Heart right ventricle (tissue), 16 donors: ENCODE measurements around the gene DDX47. TPM values are rescaled to one million over a fixed set of nuclear protein-coding genes. Genes with fewer than 3 reads are reported as not detected.

ENCODE experiments used
- ATAC-seq, 8 donors: fragments of 200-7000 bp; cut with Tn5 transposase; one replicate each; pipeline ENCODE4 v1.9.1; 2020; ENCODE audit warnings: mild to moderate bottlenecking in 8 of 8, moderate library complexity in 8 of 8, moderate number of reproducible peaks in 1 of 8
- DNase-seq, 2 donors: peaks; one replicate each; pipeline ENCODE4 v3.0.0-alpha.2; 2020
- H3K27ac ChIP-seq, 10 donors: fragments of 200-600 bp; sonication (generic) in 2 of 10; one replicate each; pipeline versions ENCODE4 v1.5.0 to v1.8.0; 2020 to 2022; ENCODE audit warnings: mild to moderate bottlenecking in 3 of 10
- H3K27me3 ChIP-seq, 7 donors: fragments of 200-600 bp; one replicate each; pipeline ENCODE4 v1.8.0; 2021 to 2022; ENCODE audit warnings: mild to moderate bottlenecking in 2 of 7
- H3K36me3 ChIP-seq, 9 donors: fragments of 200-600 bp; sonication (generic) in 1 of 9; one replicate each; pipeline versions ENCODE4 v1.5.0 to v1.8.0; 2020 to 2022; ENCODE audit warnings: mild to moderate bottlenecking in 2 of 9
- H3K4me1 ChIP-seq, 9 donors: fragments of 200-600 bp; sonication (generic) in 1 of 9; one replicate each; pipeline versions ENCODE4 v1.5.0 to v1.8.0; 2020 to 2022; ENCODE audit warnings: mild to moderate bottlenecking in 4 of 9
- H3K4me3 ChIP-seq, 10 donors: fragments of 200-600 bp; sonication (generic) in 2 of 10; one replicate each; pipeline versions ENCODE4 v1.5.0 to v1.8.0; 2020 to 2022; ENCODE audit warnings: mild to moderate bottlenecking in 7 of 10, moderate library complexity in 2 of 10
- H3K9me3 ChIP-seq, 11 donors: fragments of 200-600 bp in 10 of 11; sonication (generic) in 2 of 11; one replicate each; pipeline versions ENCODE4 v1.5.0 to v1.8.0; 2013 to 2022; ENCODE audit warnings: mild to moderate bottlenecking in 2 of 11, control low read depth in 1 of 11, moderate library complexity in 1 of 11
- CTCF ChIP-seq, 9 donors: fragments of 200-600 bp; sonication (generic) in 2 of 9; IDR thresholded peaks; one replicate each; pipeline versions ENCODE4 v1.5.0 to v1.8.0; 2021 to 2022; ENCODE audit warnings: antibody characterized with exemption in 9 of 9, mild to moderate bottlenecking in 5 of 9, moderate library complexity in 1 of 9
- WGBS, 2 donors: extraction: QIAGEN DNeasy Blood & Tissue Kit; methylation state at CpG; one replicate each; pipeline ENCODE4 v1.1.7; 2013; ENCODE audit warnings: inconsistent platforms in 1 of 2; 5-methylcytosine and 5-hydroxymethylcytosine counted together
- intact Hi-C, 10 donors: fragments of 100-400 bp; cut with DNase I; formaldehyde crosslinking; loops; one replicate each; pipeline versions ENCODE4 v1.11.1 to v1.14.2; 2022
- polyA plus RNA-seq, 2 donors: library from polyadenylated mRNA; stranded (reverse); fragments of 200-250 nt; gene quantifications; one replicate each; pipeline ENCODE4 v1.2.3, GENCODE V29; 2013
- total RNA-seq, 10 donors: library from RNA; stranded (reverse); fragmentation: NEBNext Ultra II Directional in 3 of 10; extraction: Animal tissue kit (Norgen Biotek cat#: 25700) in 3 of 10; gene quantifications; one replicate each; pipeline versions ENCODE4 v1.2.1 to v1.2.4, GENCODE V29; 2021 to 2023
- donor health status: Arrhythmogenic right ventricular cardiomyopathy.
- donor health status: ischemic (EF 13 %, LVEDD 7.1; RV severe dilation, severe dysfunction).
- donor health status: healthy with polysubstance abuse.
- donor health status: DM: no; HTN: yes; CAD: no.
- donor health status: DM: no; HTN: no; CAD: no.
- donor health status: ischemic (EF 25% LVEDD 6.9; RV normal size, moderate dysfunction).
- donor health status: ischemic (EF 25% LVEDD 5.7; RV mildly dilated, moderate dysfunction).
- donor health status: healthy.
- donor health status: DM: yes; HTN: yes; CAD: no.
- donor health status: Ischemic cardiomyopathy.
- donor health status: ischemic (EF 35%, LVEDD 5.7; RV mildly dilated, moderate dysfunction).
- donor health status: nonischemic (EF 11% LVEDD 7.7; RV severe dilation, severe dysfunction).
- donor health status: DM: yes; HTN: yes; CAD: no.
- donor health status: PGD.
- donor health status: ischemic (EF 29% LVEDD 5.4; RV normal size, mild dysfunction).
- donor health status: nonischemic (EF 23%, LVEDD 6.1; RV moderate dilation, normal function).

The DDX47 gene
- total and polyA plus RNA-seq, 12 donors, result 16.8 to 32.3 (median 29.7) TPM

GRCh38 chr12:12786706-12787601 is 26.2 kb upstream of the DDX47 start:
- Histone ChIP-seq H3K4me3 (peak overlapping the region; percentile 48 to 76 (median 66)), H3K27ac (peak overlapping the region; percentile 84 to 98 (median 94)), H3K27me3 (no peaks in the 10 kb centered on the region), H3K36me3 (no peaks in the 10 kb centered on the region), H3K9me3 (no peaks in the 10 kb centered on the region), H3K4me1 (peaks cover 0 to 73% (median 37%) of the 10 kb centered on the region in 9 donors)
- peak in 4 of 9 donors; percentile 9 to 17 (median 14) for TF ChIP-seq CTCF (IDR thresholded peaks at IDR 0.05)
- DNase-seq, result peak; percentile 85 to 90
- peak; percentile 58 to 93 (median 79) for ATAC-seq
- WGBS, 2 donors, result 1% methylated on average over 78 to 80 of the region's 80 CpGs
- intact Hi-C loops, result loop anchor here in 6 of 10 donors (1.0 to 10.0 kb wide), 7 partner anchors 50 to 198 kb away; partner anchors contain the start of gene CDKN1B (in 2 of the 6)

- Histone ChIP-seq H3K27ac (peak overlapping the region; percentile 84 to 98 (median 94)), H3K4me1 (peaks cover 0 to 84% (median 47%) of the 10 kb centered on the region in 9 donors), H3K27me3 (no peaks in the 10 kb centered on the region), H3K36me3 (no peaks in the 10 kb centered on the region), H3K4me3 (peak overlapping the region in 9 of 10 donors; percentile 57 to 76 (median 69)), H3K9me3 (no peaks in the 10 kb centered on the region)
- DNase-seq (no peak), ATAC-seq (peak in 1 of 8 donors; percentile 4)
- WGBS, 2 donors, result 36 to 60% methylated on average over 6 of the region's 6 CpGs
- no peak for TF ChIP-seq CTCF (IDR thresholded peaks at IDR 0.05)
- intact Hi-C loops, result loop anchor here in 6 of 10 donors (2.0 to 10.0 kb wide), 7 partner anchors 21 to 197 kb away; partner anchors contain the start of genes CDKN1B (in 2 of the 6) and DDX47 (in 1 of the 6)
Measured at GRCh38 chr12:12788131-12788530, 25.0 kb upstream of the DDX47 start.

- peak in 1 of 2 donors; percentile 83 for DNase-seq
- Histone ChIP-seq H3K4me3 (peak overlapping the region; percentile 0 to 76 (median 66)), H3K36me3 (no peaks in the 10 kb centered on the region), H3K9me3 (no peaks in the 10 kb centered on the region), H3K4me1 (peaks cover 0 to 85% (median 47%) of the 10 kb centered on the region in 9 donors), H3K27me3 (no peaks in the 10 kb centered on the region), H3K27ac (peak overlapping the region; percentile 84 to 98 (median 94))
- peak in 7 of 8 donors; percentile 22 to 43 (median 36) for ATAC-seq
- peak; percentile 67 to 94 (median 84) for TF ChIP-seq CTCF (IDR thresholded peaks at IDR 0.05)
- intact Hi-C loops, result loop anchor here in 6 of 10 donors (2.0 to 10.0 kb wide), 7 partner anchors 20 to 196 kb away; partner anchors contain the start of genes CDKN1B (in 2 of the 6) and DDX47 (in 1 of the 6)
- 14 to 15% methylated on average over 9 of the region's 9 CpGs for WGBS, 2 donors
Measured at GRCh38 chr12:12788675-12789368, 24.3 kb upstream of the DDX47 start.

- Histone ChIP-seq H3K4me3 (no peak overlapping the region), H3K4me1 (peaks cover 0 to 69% (median 40%) of the 10 kb centered on the region in 9 donors)
Measured at GRCh38 chr12:12790956-12791355, 22.2 kb upstream of the DDX47 start.

More at GRCh38 chr12:12790956-12791355, 22.2 kb upstream of the DDX47 start:
- H3K36me3 ChIP-seq, result no peaks in the 10 kb centered on the region
- no peak for DNase-seq
- H3K27me3 ChIP-seq, result no peaks in the 10 kb centered on the region
- TF ChIP-seq CTCF (IDR thresholded peaks at IDR 0.05), result no peak
- H3K9me3 ChIP-seq, result no peaks in the 10 kb centered on the region
- WGBS, 2 donors, result 59 to 62% methylated on average over 4 of the region's 4 CpGs
- ATAC-seq, result no peak
- peak overlapping the region in 3 of 10 donors; percentile 3 to 57 (median 5) for H3K27ac ChIP-seq
- intact Hi-C loops, result loop anchor here in 1 of 10 donors (2.0 kb wide), 1 partner anchor 18 kb away; no protein-coding TSS in a partner anchor
